BE2C (cell line): ENCODE measurements around the gene HES1.

Experiments used
- DNase-seq: peaks from one replicate; pipeline ENCODE4 v3.0.0-alpha.2; 2020
- H3K27me3 ChIP-seq: fragments of 250-450 bp; sonication (Bioruptor Pico); 2 replicates; pipeline ENCODE4 v1.5.1; 2020; ENCODE audit warnings: mild to moderate bottlenecking
- H3K36me3 ChIP-seq: fragments of 250-450 bp; sonication (Bioruptor Pico); 2 replicates; pipeline ENCODE4 v1.5.1; 2020; ENCODE audit warnings: mild to moderate bottlenecking
- H3K4me1 ChIP-seq: fragments of 250-450 bp; sonication (Bioruptor Pico); 2 replicates; pipeline ENCODE4 v1.5.1; 2020
- H3K4me3 ChIP-seq: 2 replicates; pipeline ENCODE4 v1.5.1; 2011; ENCODE audit warnings: low read depth, low read length
- H3K9me3 ChIP-seq: fragments of 250-450 bp; sonication (Bioruptor Pico); 2 replicates; pipeline ENCODE4 v1.5.1; 2020
- TF ChIP-seq, protein P1 (sequence below): IDR thresholded peaks from 2 replicates; pipeline ENCODE4 v1.5.1; 2012; ENCODE audit warnings: mild to moderate bottlenecking, low read depth, low read length

The HES1 gene

GRCh38 chr3:194101592-194102432 lies 34.1 kb upstream of the HES1 start:
- Histone ChIP-seq H3K4me3 (no peak overlapping the region), H3K9me3 (no peaks in the 10 kb centered on the region), H3K27me3 (no peaks in the 10 kb centered on the region), H3K36me3 (no peaks in the 10 kb centered on the region), H3K4me1 (peaks cover 7% of the 10 kb centered on the region)
- no peak for DNase-seq
- TF ChIP-seq, protein P1, sequence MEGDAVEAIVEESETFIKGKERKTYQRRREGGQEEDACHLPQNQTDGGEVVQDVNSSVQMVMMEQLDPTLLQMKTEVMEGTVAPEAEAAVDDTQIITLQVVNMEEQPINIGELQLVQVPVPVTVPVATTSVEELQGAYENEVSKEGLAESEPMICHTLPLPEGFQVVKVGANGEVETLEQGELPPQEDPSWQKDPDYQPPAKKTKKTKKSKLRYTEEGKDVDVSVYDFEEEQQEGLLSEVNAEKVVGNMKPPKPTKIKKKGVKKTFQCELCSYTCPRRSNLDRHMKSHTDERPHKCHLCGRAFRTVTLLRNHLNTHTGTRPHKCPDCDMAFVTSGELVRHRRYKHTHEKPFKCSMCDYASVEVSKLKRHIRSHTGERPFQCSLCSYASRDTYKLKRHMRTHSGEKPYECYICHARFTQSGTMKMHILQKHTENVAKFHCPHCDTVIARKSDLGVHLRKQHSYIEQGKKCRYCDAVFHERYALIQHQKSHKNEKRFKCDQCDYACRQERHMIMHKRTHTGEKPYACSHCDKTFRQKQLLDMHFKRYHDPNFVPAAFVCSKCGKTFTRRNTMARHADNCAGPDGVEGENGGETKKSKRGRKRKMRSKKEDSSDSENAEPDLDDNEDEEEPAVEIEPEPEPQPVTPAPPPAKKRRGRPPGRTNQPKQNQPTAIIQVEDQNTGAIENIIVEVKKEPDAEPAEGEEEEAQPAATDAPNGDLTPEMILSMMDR: no peak

GRCh38 chr3:194102436-194102835 lies 33.5 kb upstream of the HES1 start:
- Histone ChIP-seq H3K4me1 (peaks cover 7% of the 10 kb centered on the region), H3K36me3 (no peaks in the 10 kb centered on the region), H3K27me3 (no peaks in the 10 kb centered on the region), H3K9me3 (no peaks in the 10 kb centered on the region), H3K4me3 (no peak overlapping the region)
- TF ChIP-seq, protein P1: no peak
- no peak for DNase-seq

DNA sequence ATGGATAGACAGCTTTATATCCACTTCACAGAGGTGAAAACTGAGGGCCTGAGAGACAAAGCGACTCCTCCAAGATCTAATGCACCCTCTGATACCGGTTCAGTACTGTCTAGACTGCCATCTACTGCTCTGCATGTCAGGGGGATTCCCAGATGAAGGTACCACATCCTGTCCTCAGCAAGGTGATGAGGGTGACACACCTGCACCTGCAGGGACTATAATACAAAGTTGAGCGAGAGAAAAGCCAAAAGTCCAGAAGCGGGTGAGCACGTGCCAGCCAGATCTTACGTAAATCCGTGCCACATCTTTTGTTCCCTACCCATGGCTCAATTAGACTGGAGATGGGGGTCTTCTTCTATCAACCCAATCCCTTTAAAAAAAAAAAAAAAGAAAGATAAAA lies 32.4 kb upstream of the HES1 start:
- no peak for DNase-seq
- no peaks in the 10 kb centered on the region for H3K36me3 ChIP-seq
- H3K9me3 ChIP-seq: no peaks in the 10 kb centered on the region
- peaks cover 7% of the 10 kb centered on the region for H3K4me1 ChIP-seq
- no peaks in the 10 kb centered on the region for H3K27me3 ChIP-seq
- H3K4me3 ChIP-seq: no peak overlapping the region
- TF ChIP-seq, protein P1: no peak

- peak overlapping the region; percentile 6; the same call in 1 of the 2 replicates for H3K4me3 ChIP-seq
- H3K27me3 ChIP-seq: no peaks in the 10 kb centered on the region
- no peaks in the 10 kb centered on the region for H3K36me3 ChIP-seq
- peak; percentile 64 for DNase-seq
- no peaks in the 10 kb centered on the region for H3K9me3 ChIP-seq
- TF ChIP-seq, protein P1: no peak
- peaks cover 7% of the 10 kb centered on the region for H3K4me1 ChIP-seq
These were observed 31.8 kb upstream of the HES1 start for GRCh38 chr3:194103983-194104751.

GRCh38 chr3:194105292-194105691 lies 30.7 kb upstream of the HES1 start:
- DNase-seq: no peak
- Histone ChIP-seq H3K4me3 (no peak overlapping the region), H3K27me3 (no peaks in the 10 kb centered on the region), H3K36me3 (no peaks in the 10 kb centered on the region), H3K4me1 (peaks cover 7% of the 10 kb centered on the region), H3K9me3 (no peaks in the 10 kb centered on the region)
- TF ChIP-seq, protein P1: no peak

- no peak for DNase-seq
- TF ChIP-seq, protein P1: no peak
These were observed 28.8 kb upstream of the HES1 start for GRCh38 chr3:194107107-194107506.

More at GRCh38 chr3:194107107-194107506, 28.8 kb upstream of the HES1 start:
- Histone ChIP-seq H3K9me3 (no peaks in the 10 kb centered on the region), H3K4me3 (no peak overlapping the region), H3K4me1 (peaks cover 7% of the 10 kb centered on the region), H3K27me3 (no peaks in the 10 kb centered on the region), H3K36me3 (no peaks in the 10 kb centered on the region)
